CD4-positive, alpha-beta T cell treated with Interferon alpha-2 for 1 hour (primary cell): ENCODE data around the gene IL15RA.
A peak's percentile ranks its signal among the peaks of the same experiment; 100 is the strongest.
"Not testable (repeated sequence)": the region's sequence is repeated elsewhere in the genome, so short reads cannot be mapped to it uniquely, and the experiment has no call there.

ENCODE experiments used
- DNase-seq, 2 donors: peaks; one replicate each; pipeline ENCODE4 v3.0.0-alpha.2; 2020 to 2022

The IL15RA gene

GRCh38 chr10:5949009-5949759, 28.2 kb downstream of the IL15RA start:
- DNase-seq, result peak; percentile 16 to 37

- DNase-seq, result no peak
Measured at GRCh38 chr10:5948208-5948585, 29.1 kb downstream of the IL15RA start.

GRCh38 chr10:5947471-5948207, 29.7 kb downstream of the IL15RA start:
- no peak for DNase-seq

- no peak for DNase-seq
Measured at GRCh38 chr10:5946786-5947185, 30.6 kb downstream of the IL15RA start.

GRCh38 chr10:5946419-5946775, 30.9 kb downstream of the IL15RA start:
- DNase-seq, result not testable (repeated sequence)

- DNase-seq, result no peak
Measured at GRCh38 chr10:5945561-5946418, 31.6 kb downstream of the IL15RA start.

GRCh38 chr10:5945190-5945509, 32.2 kb downstream of the IL15RA start:
- DNase-seq, result no peak

- DNase-seq, result no peak
Measured at GRCh38 chr10:5944389-5945189, 32.8 kb downstream of the IL15RA start.

GRCh38 chr10:5943536-5943935, 33.8 kb downstream of the IL15RA start:
- DNase-seq, result no peak

GRCh38 chr10:5942474-5942873, 34.9 kb downstream of the IL15RA start:
- DNase-seq, result peak in 1 of 2 donors; percentile 52

- DNase-seq, result no peak
Measured at GRCh38 chr10:5942001-5942400, 35.3 kb downstream of the IL15RA start.

GRCh38 chr10:5941579-5941978, 35.8 kb downstream of the IL15RA start:
- no peak for DNase-seq

- DNase-seq, result no peak
Measured at GRCh38 chr10:5940807-5941218, 36.5 kb downstream of the IL15RA start.

- no peak for DNase-seq
Measured at GRCh38 chr10:5938291-5938690, 39.1 kb downstream of the IL15RA start.

- DNase-seq, result no peak
Measured at GRCh38 chr10:5937016-5937415, 40.3 kb downstream of the IL15RA start.

- DNase-seq, result no peak
Measured at GRCh38 chr10:5935628-5936027, 41.7 kb downstream of the IL15RA start.

GRCh38 chr10:5933909-5934546, 43.3 kb downstream of the IL15RA start:
- DNase-seq, result no peak

- DNase-seq, result no peak
Measured at GRCh38 chr10:5932345-5932744, 45.0 kb downstream of the IL15RA start.

GRCh38 chr10:5930272-5930671, 47.1 kb downstream of the IL15RA start:
- DNase-seq, result no peak

GRCh38 chr10:5929442-5929841, 47.9 kb downstream of the IL15RA start:
- no peak for DNase-seq

GRCh38 chr10:5927306-5927705, 50.0 kb downstream of the IL15RA start:
- no peak for DNase-seq

- DNase-seq, result no peak
Measured at GRCh38 chr10:5924889-5925288, 52.5 kb downstream of the IL15RA start.
